Ovary (tissue), 3 donors: ENCODE results near the gene CDC42EP5.

Experiments used
- POLR2A ChIP-seq: fragments of 450-650 bp; IDR thresholded peaks from one replicate; pipeline ENCODE4 v1.6.1; 2017; ENCODE audit warnings: antibody characterized with exemption, mild to moderate bottlenecking, moderate library complexity
- TF ChIP-seq, protein P1 (sequence below), 3 donors: fragments of 450-650 bp in 2 of 3; fragments of 200-600 bp in 1 of 3; IDR thresholded peaks; one replicate each; pipeline versions ENCODE4 v1.5.1 to v1.8.0; 2016 to 2022; ENCODE audit warnings: antibody characterized with exemption in 3 of 3, mild to moderate bottlenecking in 1 of 3
- donor health status: DM: no; HTN: no; CAD: no.

DNA sequence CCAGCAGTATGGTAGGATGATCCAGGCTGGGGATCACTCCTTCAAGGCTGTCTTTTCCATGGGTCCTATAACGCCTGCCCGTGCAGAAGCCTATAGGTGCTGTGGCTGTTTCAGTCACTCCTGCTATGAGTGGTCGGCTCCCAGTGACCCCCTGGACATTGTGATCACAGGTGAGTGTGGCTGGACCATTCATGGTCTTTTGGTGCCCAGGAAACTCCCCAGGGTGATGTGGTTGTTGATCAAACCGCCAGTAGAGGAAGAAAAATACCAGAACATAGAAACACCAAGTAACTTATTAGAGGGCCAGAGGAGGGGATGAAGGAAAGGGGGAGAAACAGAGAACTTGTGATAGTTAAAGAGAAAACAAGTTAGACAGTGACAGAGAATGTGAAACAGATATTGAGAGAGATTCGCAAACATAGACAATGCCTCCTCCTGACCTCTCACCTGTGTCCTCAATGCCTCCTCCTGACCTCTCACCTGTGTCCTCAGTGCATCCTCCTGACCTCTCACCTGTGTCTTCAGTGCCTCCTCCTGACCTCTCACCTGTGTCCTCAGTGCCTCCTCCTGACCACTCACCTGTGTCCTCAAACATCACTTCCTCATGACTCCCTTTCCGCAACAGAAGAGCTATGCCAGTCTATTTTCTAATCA is 48.9 kb upstream of the CDC42EP5 start:
- TF ChIP-seq, protein P1, sequence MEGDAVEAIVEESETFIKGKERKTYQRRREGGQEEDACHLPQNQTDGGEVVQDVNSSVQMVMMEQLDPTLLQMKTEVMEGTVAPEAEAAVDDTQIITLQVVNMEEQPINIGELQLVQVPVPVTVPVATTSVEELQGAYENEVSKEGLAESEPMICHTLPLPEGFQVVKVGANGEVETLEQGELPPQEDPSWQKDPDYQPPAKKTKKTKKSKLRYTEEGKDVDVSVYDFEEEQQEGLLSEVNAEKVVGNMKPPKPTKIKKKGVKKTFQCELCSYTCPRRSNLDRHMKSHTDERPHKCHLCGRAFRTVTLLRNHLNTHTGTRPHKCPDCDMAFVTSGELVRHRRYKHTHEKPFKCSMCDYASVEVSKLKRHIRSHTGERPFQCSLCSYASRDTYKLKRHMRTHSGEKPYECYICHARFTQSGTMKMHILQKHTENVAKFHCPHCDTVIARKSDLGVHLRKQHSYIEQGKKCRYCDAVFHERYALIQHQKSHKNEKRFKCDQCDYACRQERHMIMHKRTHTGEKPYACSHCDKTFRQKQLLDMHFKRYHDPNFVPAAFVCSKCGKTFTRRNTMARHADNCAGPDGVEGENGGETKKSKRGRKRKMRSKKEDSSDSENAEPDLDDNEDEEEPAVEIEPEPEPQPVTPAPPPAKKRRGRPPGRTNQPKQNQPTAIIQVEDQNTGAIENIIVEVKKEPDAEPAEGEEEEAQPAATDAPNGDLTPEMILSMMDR (IDR thresholded peaks at IDR 0.05): no peak
- no peak for TF ChIP-seq POLR2A
